Vagina (tissue), 2 donors: ENCODE data around the gene ZNF346.

ENCODE experiments used
- POLR2A ChIP-seq, 2 donors: fragments of 450-650 bp; IDR thresholded peaks; one replicate each; pipeline ENCODE4 v1.6.1; 2017; ENCODE audit warnings: antibody characterized with exemption in 2 of 2, mild to moderate bottlenecking in 2 of 2, moderate library complexity in 2 of 2
- POLR2AphosphoS5 ChIP-seq, 2 donors: sonication (generic); formaldehyde crosslinking; IDR thresholded peaks; one replicate each; pipeline ENCODE4 v1.9.0; 2017; ENCODE audit warnings: antibody characterized with exemption in 2 of 2, mild to moderate bottlenecking in 2 of 2, low read depth in 1 of 2; ENCODE audit not compliant: insufficient read depth in 1 of 2
- TF ChIP-seq, protein P1 (sequence below), 3 experiments: fragments of 450-650 bp in 2 of 3; fragments of 200-600 bp in 1 of 3; sonication (generic) in 1 of 3; IDR thresholded peaks; one replicate each; pipeline ENCODE4 v1.5.1; 2017 to 2019; ENCODE audit warnings: antibody characterized with exemption in 3 of 3, mild to moderate bottlenecking in 2 of 3, moderate library complexity in 2 of 3

DNA sequence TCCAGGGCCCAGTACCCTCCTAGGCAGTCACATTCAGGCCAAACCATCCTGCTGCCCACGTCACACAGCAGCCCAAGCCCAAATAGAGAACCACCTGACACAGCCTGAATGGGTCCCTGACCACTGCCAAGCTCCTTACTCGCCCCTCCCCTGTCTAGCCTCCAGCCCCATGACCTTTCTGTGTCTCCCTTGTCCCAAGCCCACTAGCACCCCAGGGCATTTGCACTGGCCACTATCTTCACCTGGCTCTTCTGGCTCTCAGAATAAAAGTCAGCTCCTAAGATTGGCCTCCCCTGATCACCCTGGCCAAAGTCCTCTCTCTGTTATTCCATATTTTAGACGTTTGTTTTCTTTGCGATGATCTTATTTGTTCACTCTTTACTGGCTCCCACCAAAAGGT, 84.7 kb downstream of the ZNF346 start:
- TF ChIP-seq, protein P1, sequence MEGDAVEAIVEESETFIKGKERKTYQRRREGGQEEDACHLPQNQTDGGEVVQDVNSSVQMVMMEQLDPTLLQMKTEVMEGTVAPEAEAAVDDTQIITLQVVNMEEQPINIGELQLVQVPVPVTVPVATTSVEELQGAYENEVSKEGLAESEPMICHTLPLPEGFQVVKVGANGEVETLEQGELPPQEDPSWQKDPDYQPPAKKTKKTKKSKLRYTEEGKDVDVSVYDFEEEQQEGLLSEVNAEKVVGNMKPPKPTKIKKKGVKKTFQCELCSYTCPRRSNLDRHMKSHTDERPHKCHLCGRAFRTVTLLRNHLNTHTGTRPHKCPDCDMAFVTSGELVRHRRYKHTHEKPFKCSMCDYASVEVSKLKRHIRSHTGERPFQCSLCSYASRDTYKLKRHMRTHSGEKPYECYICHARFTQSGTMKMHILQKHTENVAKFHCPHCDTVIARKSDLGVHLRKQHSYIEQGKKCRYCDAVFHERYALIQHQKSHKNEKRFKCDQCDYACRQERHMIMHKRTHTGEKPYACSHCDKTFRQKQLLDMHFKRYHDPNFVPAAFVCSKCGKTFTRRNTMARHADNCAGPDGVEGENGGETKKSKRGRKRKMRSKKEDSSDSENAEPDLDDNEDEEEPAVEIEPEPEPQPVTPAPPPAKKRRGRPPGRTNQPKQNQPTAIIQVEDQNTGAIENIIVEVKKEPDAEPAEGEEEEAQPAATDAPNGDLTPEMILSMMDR (IDR thresholded peaks at IDR 0.05): no peak
- TF ChIP-seq POLR2A (IDR thresholded peaks at IDR 0.05) (no peak), POLR2AphosphoS5 (IDR thresholded peaks at IDR 0.05; ENCODE audit: insufficient read depth in 1 of 2, low read depth in 1 of 2) (no peak)
